HG02763 (cell line): ENCODE results near the gene LPCAT2.

Experiments used
- ATAC-seq: cut with Tn5 transposase; IDR thresholded peaks from one replicate; pipeline ENCODE4 v1.9.1; 2021; ENCODE audit warnings: mild to moderate bottlenecking, moderate library complexity; ENCODE audit not compliant: unreplicated experiment

Gene LPCAT2

DNA sequence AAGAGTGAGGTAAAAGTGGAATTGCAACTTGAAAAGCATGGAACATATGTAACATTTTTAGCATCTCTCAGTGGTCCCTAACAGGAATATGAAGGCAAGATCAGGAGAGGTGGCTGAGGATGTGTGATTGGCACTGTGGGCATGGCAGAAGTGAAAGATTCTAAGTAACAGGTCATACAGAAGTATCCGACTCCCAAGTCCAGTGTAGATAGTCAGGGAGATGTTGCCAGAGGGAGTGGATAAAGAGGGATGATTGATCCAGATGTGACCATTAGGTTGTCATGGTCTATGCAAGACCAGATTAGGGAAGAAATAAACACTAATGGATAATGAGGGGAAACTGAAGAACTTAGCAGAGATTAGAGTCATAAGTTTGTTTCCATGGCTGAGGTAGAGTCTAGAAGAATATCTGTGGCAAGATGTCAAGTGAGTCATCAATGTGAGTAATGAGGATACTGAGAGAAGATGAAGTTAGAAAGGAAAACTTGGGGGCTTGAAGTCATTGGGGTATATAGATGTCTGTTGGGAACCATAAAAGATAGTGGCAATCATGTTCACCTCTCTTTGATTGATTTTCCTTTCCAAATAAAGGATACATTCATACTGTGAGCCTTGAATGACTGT lies 33.7 kb downstream of the LPCAT2 start:
- ATAC-seq, result no peak

GRCh38 chr16:55543472-55543871 lies 34.6 kb downstream of the LPCAT2 start:
- ATAC-seq, result no peak

GRCh38 chr16:55552621-55553020 lies 43.7 kb downstream of the LPCAT2 start:
- no peak for ATAC-seq

DNA sequence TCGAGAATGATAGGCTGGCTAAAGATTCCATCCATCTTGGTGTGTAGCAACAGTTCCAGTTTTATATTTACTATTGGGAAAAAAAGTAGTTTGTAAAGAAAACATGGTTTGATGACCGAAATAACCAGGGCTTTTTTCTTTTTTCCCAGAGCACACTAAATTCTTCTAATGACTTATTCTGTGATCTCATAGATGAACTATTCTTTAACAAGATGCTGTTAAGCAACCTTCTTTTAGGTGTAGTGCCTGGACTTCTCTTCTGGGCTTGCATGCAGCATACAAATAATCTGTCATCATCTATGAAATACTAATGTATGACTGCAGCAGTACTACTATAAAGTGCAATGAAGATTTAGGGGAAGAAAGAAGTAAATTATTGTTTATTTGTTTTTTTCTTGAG lies 46.6 kb downstream of the LPCAT2 start:
- no peak for ATAC-seq

DNA sequence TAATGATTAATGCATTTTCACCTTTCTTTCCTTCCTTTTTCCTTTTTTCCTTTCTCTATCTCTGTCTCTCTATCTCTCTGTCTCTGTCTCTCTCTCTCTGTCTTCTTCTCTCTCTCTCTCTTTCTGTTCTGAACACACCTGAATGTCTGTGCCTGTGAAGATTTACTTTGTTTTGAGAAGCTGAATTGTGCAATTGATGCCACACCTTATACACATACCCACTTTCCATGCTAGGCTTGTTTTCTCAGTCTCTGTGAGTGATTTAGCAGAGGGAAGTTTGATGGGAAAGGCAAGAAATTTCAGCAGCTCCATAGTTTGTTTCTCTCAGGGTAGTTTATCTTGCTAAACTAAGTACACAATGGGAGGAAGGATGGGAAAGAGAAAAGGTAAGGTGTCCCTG lies 48.3 kb downstream of the LPCAT2 start:
- no peak for ATAC-seq

DNA sequence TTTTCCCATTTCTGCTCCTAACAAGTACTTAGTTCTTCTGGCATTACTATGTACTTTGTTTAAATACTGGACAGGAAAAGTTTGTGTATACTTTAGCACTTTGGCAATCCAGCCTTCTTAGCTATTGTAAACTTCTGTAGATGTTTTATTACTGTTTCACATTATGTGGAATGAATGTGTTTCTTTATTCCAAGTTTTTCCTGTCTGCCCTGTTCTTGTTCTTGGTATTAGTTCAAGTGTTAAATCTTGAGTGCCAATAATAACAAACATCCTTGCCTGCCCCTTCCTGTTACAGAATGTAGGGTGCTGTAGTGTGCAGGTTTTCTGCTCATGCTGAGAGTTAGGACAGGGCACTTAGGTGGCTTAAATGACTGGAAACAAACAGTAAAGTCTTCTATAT lies 50.4 kb downstream of the LPCAT2 start:
- ATAC-seq, result no peak

DNA sequence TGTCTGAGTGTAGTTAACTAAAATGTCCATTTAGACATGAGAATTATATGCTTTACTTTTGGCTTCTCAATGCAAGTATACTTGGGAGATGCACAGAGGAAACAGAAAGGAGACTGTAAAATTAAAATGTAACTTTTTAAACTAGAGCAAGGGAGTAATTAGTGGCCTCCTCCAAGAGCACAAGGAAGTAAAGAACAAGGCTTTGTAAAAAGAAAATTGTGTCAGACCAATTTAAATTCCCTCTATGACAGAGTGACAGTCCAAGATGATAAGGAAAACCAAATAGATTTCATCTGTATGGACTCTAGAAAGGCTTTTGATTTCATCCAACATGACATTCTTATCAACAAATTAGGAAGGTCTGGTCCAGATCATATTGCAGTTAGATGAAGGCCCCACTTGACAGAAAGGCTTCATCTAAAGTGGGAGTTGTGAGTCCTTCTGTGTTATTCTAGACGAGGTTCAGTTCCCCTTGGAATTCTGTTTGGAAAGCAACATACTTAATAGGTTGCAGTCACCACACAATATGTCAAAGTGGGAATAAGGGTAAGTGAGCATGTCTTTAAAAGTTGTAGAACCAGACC lies 51.2 kb downstream of the LPCAT2 start:
- ATAC-seq, result no peak

GRCh38 chr16:55561319-55561848 lies 52.5 kb downstream of the LPCAT2 start:
- ATAC-seq, result no peak

DNA sequence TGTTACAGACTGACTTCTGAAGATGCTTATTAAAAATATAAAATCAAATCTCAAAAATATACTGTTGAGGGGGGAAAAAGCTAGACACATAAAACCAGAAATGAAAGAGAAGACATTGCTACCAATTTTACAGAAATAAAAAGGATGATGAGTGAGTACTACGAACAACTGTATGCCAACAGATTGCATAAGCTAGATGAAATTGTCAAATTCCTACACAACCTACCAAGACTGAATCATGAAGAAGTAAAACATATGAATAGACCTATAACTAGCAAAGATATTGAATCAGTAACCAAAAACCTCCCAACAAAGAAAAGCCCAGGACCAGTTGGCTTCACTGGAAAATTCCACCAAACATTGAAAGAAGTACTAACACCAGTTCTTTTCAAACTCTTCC lies 54.1 kb downstream of the LPCAT2 start:
- no peak for ATAC-seq

DNA sequence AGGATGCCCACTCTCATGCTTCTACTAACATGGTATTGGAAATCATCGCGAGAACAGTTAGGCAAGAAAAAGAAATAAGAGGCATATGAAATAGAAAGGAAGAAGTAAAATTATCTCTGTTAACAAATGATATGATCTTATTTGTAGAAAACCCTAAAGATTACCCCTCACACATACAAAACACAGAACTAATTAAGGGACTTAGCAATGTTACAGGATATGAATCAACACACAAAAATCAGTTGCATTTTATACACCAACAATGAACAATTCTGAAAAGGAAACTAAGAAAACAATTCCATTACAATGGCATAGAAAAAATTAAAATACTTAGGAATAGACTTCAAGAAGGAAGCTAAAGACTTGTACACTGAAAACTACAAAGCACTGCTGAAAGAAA lies 54.9 kb downstream of the LPCAT2 start:
- no peak for ATAC-seq

DNA sequence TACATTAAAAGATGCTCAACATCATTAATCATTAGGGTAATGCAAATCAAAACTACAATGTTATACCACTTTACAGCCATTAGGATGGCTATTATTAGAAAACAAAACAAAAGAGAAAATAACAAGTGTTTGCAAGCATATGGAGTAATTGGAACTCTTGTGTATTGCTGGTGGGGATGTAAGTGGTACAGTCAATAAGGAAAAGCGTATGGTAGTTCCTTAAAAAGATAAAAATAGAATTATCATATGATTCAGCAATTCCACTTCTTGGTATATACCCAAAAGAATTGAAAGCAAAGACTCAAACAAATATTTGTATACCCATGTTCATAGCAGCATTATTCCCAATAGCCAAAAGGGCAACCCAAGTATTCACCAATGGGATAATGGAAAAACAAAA lies 56.2 kb downstream of the LPCAT2 start:
- ATAC-seq, result no peak

DNA sequence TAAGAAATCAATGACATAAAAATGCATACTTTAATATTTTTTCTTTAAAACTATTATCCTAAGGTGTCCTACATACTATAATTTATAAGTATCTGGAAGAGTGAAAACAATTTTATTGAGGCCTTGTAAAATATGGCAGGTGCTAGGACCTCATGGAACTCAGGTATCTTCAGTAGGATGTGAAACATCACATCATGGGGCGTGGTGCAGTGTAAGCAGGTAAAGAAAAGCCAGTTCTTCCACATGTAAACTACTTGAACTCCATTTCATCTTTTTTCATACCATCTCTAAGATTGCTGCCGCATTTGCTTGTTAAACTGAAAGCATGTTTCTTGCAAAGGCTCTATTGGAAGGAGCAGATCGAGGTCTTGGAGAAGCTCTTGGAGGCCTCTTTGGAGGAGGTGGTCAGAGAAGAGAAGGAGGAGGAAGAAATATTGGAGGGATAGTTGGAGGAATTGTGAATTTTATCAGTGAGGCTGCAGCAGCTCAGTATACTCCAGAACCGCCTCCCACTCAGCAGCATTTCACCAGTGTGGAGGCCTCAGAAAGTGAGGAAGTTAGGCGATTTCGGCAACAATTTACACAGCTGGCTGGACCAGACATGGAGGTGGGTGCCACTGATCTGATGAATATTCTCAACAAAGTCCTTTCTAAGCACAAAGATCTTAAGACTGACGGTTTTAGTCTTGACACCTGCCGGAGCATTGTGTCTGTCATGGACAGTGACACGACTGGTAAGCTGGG lies 57.7 kb downstream of the LPCAT2 start, which contains the start of gene CAPNS2:
Gene CAPNS2 (plus strand): TSS at position 253 of the 744 bp plus-strand sequence. CDS start 73 bp downstream, at position 326.
- no peak for ATAC-seq

DNA sequence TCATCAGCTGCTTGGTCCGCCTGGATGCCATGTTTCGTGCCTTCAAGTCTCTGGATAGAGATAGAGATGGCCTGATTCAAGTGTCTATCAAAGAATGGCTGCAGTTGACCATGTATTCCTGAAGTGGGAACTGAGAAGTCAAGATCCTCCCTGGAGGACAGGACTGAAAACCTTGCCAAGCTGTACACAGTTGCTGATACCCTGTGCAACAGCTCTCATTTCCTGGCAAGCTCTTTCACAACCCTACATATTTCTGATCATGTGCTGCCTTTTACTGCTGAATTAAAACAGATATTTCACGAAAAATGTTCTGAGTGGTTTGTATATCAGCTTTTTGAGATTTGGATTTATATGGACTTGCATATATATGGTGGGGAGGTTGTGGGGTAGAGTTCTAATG lies 58.5 kb downstream of the LPCAT2 start:
- ATAC-seq, result no peak

DNA sequence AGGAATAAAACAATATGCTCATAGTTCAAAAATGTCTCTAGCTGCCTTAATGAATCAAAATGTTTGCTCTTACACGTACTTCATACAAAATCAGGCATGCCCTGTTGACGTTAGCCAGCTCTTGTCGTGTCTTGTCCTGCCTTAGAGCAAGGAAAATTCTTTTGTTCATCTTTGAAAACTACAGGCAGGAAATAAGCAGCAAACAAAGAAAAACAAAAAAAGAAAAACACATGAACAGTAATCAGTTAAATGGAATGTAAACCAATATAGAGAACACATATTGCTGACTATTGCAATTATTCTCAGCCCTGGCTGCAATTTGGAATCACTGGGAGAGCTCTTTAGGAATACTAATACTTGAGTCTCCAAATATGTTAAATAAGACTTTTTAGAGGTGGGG lies 59.3 kb downstream of the LPCAT2 start:
- ATAC-seq, result no peak

- no peak for ATAC-seq
Observed at GRCh38 chr16:55569025-55569424, 60.2 kb downstream of the LPCAT2 start.

DNA sequence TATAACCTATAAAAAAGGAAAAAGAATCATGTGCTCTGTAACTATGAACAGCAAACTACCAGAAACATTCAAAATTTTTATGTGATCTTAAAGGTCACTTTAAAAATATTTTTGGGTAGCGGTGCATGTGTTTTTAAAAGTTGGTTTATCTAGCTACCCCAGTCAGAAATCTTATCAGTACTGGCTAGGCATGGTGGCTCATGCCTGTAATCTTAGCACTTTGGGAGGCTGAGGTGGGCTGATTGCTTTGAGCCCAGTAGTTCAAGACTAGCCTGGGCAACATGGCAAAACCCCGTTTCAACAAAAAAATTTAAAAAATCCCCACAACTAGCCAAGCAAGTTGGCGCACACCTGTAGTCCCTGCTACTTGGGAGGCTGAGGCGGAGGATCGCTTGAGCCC lies 61.3 kb downstream of the LPCAT2 start:
- ATAC-seq, result no peak

GRCh38 chr16:55571191-55571897 lies 62.5 kb downstream of the LPCAT2 start:
- ATAC-seq, result no peak

DNA sequence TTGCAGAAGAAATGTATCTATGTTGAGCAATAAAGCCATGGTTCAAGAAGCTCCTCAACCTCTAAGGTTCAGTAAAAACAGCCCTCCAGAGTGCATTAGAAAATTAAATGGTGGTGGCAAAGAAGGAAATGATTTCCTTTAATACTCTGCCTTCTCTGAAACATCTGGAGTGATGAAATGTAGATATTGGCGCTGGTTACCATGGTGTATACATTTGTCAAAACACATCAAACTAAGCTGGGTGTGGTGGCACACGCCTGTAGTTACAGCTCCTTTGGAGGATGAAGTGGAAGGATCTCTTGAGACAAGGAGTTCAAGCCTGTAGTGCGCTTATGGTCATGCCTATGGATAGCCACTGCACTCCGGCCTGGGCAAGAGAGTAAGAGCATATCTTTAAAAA lies 63.6 kb downstream of the LPCAT2 start:
- ATAC-seq, result no peak

DNA sequence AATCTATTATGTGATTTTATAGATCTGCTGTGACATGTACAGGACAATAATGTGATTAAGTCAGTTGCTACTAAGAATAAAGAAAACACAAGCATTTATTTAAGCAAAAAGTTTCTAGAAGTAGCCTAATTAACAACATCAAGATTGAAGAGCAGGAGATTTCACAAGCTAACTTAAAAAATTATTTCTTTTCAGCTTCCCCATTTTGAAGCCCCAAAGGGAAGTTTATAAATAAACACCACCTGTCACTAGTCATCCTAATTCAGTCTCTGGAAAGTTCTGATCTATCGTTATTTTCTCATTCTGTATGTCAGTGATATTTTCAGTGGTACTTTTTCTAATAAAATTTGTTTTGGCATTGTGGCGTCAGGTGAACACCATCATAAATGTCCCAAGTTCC lies 65.9 kb downstream of the LPCAT2 start:
- ATAC-seq, result no peak

DNA sequence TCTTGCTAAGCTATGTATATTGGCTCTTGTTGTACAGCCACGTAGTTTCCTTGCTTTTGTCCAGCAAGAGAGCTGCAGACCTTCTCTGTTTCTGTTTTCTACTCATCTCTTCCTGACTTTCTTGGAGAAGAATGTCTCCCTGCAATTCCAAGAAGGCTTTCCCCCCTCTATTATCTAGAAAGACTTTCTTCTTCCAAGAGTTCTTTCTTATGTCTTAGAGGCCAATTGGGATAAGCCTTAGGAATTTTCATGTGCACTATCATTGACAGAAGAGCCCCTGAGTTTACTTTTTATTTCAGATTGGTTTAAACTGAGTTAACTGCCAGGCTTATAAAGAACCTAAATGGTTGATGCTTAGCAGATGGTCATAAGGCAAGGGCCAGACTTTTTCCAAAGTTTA lies 66.6 kb downstream of the LPCAT2 start:
- ATAC-seq, result no peak

- ATAC-seq, result no peak
Observed at GRCh38 chr16:55576384-55576783, 67.5 kb downstream of the LPCAT2 start.
